Activated CD8-positive, alpha-beta memory T cell treated with anti-CD3 and anti-CD28 coated beads for 4 hours (primary cell): ENCODE data around the gene ZNF587.
"Not testable (repeated sequence)": the region's sequence is repeated elsewhere in the genome, so short reads cannot be mapped to it uniquely, and the experiment has no call there.

ENCODE experiments used
- DNase-seq, 2 donors: peaks; one replicate each; pipeline ENCODE4 v3.0.0-alpha.2; 2020; ENCODE audit warnings: low read depth in 2 of 2

ZNF587 gene

DNA sequence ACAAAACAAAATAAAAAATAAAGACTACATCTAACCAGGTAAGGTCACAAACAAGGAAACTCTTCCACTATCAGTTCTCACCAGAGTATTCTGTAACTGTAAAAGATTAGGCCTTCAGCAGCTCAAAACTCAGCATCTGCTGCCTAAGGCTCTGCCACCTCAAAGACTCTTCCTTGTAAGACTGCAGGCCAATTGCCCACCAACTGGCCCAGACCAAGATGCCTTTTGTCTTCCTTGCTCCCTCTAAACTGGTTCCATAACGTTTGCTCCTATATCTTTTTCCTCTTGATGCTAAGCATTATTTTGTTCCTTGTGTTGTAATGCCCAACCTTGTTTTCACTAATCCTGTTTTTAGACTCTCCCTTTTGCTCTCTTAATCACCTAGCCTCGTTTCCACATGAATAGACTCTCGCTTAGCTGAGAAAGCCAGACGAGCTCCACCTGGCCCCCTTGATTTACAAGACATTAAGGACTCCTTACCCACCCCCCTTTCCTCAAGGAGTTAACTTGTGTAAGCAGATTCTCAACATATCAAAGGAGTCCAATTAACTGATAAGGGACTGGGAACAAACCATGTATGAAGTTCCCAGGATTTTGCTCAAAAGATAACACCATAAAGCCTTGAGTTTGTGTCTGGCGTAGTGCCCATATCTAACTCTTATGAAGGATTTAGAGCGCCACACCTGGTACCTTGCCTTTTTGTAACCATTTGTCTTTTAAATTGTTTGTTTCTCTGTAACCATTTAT is 37.7 kb downstream of the ZNF587 start:
- DNase-seq, result no peak

DNA sequence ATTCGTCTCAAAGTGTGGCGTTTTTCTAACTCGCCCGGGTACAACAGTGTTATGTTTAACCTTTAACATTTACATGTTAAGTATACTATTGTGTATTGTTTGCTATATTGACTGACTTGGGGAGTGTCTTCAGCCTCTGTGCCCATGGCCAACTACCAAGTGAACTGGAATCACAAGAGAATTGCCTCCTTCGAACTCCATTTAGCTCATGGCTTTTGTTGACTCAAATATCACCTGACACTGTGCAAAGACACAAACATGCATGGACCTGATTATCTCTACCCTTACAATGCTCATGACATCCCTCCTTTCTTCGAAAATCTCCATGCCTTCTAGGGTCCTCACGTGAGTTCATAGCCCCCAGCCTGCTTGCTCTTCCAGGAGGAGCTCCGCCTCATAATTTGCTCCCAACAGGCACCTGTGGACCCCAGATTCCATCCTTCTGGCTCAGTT is 38.5 kb downstream of the ZNF587 start:
- DNase-seq, result no peak

DNA sequence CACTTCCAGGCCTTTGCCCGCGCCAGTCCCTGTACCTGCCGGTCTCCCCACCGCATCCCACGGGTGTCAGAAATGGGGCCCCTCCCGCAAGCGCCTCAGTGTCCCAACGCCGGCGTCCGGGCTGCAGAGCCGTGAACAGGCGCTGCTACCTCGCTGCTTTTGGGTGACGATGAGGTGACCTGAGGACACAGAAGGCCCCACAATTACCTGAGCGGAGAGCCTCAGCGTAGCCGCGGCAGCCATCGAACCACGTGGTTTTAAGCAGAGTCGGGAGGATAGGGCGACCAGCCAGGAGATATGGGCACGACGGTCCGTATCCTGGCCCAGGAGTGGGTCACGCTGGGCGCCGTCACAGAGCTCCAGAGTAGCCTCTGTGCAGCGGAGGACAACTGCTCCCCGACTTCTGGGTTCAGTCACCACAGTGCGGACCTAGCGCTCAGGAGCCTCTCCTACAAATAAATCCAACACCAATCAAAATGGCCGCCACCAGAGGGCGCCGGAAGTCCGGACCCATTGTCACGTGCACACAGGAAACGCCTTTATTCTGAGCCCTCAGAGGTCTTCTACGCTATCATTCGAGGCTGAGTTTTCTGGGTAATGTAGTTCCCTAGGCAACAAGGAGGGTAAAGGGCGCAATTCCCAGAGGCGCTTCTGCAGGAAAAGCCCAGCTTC is 39.0 kb downstream of the ZNF587 start, which contains the start of gene ZNF814:
Gene ZNF814, minus strand, starts transcription at position 478 of the 672 bp plus-strand sequence. Its CDS starts 235 bp downstream, at position 243.
- DNase-seq, result peak; percentile 53 to 70

DNA sequence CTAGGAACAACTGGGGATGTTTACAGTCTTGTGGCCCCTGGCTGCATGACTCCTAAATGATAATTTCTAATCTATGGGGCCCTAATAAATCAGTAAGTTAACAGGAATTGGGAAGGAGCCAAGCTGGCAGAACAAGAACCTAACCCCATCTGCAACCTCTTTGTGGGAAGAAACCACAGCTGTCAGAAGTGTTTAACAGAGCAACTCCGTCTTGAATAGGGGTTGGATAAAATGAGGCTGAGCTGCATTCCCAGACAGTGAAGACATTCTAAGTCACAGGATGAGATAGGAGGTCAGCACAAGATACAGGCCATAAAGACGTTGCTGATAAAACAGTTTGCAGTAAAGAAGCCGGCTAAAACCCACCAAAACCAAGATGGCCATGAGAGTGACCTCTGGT is 41.0 kb downstream of the ZNF587 start:
- DNase-seq, result not testable (repeated sequence)

DNA sequence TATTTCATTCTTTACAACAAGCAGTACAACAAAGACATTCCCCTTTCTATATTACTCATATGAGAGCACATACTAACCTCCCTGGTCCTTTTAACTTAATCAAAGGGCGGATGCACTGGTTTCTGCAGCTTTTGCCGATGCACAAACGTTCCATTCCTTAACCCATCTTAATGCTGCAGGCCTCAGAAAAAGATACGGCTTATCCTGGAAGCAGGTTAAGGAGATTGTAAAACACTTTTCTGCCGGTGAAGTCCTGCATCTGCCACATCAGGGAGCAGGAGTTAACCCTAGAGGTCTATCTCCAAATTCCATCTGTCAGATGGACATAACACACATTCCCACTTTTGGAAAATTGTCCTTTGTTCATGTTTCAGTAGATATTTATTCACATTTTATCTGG is 50.7 kb downstream of the ZNF587 start:
- DNase-seq, result no peak

DNA sequence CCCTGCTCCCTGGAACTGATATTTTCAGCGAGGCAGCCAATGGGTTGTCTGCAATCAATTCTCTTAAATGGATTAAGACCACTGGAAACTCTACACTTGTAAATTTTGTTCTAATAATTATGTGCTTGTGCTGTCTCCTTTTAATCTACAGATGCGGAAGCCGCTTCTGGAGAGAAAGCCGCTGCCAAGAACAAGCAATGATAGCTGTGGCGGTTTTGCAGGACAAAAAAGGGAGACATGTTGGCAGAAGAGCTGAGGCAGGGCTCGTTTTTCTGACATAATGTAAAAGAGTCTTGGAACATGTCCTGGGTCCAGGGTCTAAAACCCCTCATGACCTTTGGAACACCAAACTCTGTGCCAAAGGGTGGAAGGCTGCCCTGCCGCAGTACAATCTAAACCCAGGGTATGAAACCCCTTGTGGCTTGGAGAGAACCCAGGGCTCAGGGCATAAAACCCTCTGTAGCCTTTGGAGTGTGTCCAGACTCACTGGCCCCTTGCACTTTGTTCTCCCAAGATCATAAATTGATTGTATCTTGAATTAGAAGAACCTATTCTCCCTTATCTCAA is 54.0 kb downstream of the ZNF587 start:
- DNase-seq, result no peak

DNA sequence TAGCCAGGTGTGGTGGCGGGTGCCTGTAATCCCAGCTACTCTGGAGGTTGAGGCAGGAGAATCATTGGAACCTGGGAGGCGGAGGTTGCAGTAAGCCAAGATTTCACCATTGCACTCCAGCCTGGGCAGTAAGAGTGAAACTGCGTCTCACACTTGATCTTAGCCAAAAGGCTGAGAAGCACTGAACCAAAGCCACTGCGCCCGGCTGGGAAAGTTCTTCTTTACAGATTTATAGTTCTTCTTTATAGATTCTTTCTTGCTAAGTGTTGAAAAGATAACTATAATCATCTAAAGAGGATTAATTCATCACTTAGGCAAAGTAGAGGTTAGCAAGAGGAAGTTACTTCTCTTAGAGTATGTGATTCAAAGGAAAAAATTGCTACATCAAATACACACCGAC is 55.6 kb downstream of the ZNF587 start:
- no peak for DNase-seq

DNA sequence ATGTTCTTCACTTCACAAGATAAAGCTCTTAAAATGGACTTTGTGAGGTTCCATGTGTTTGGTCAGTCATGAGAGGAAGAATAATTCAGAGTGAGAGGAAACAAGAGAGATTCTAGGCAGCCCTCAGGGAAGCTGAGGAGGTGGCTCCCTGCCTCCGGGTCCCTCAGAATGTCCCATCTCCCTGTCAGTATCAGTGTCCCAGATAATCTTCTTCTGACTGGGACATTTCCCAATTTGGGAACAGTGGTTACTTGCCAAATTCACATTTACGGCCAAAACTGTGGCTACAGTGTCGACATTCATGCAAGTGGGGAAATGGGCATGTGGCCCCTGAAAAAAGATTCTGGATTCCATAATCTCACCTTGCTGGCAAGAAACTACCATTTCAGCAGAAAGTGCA is 57.7 kb downstream of the ZNF587 start:
- DNase-seq, result no peak

DNA sequence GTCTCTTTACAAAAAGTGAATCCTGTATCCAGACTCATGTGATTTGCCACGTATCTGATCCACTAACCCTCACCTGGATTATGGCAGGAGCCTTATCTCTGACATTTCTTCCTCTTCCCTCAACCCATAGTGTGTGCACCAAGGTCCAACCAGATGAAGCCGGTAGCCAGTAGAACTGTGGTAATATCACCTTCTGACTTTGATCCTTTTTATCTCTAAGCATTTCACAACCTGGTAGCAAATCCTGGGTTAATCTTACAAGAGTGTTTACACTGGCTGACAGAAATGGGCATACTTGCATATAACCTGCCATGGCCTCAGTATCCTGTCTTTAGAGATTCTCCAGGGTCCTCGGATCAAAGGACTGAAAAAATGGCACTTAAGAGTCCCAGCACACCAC is 64.9 kb downstream of the ZNF587 start:
- DNase-seq, result no peak
